Stimulated activated CD8-positive, alpha-beta memory T cell treated with anti-CD3 and anti-CD28 coated beads, Interleukin-12 subunit alpha, Interleukin-12 subunit beta, amount 100 ng/mL, for 24 hours (primary cell): Measurements from ENCODE around the gene SHISAL1.

ENCODE experiments used
- DNase-seq: peaks from one replicate; pipeline ENCODE4 v3.0.0-alpha.2; 2020; ENCODE audit errors: extremely low read depth

Gene SHISAL1

GRCh38 chr22:44342347-44342956 is 29.7 kb upstream of the SHISAL1 start:
- no peak for DNase-seq

- DNase-seq: no peak
Observed at GRCh38 chr22:44341431-44342346, 28.9 kb upstream of the SHISAL1 start.

- DNase-seq: no peak
Observed at GRCh38 chr22:44340271-44341239, 27.8 kb upstream of the SHISAL1 start.

- no peak for DNase-seq
Observed at GRCh38 chr22:44338906-44339305, 26.2 kb upstream of the SHISAL1 start.

GRCh38 chr22:44338177-44338810 is 25.5 kb upstream of the SHISAL1 start:
- DNase-seq: no peak

GRCh38 chr22:44337678-44338004 is 24.9 kb upstream of the SHISAL1 start:
- no peak for DNase-seq

- DNase-seq: no peak
Observed at GRCh38 chr22:44336962-44337677, 24.4 kb upstream of the SHISAL1 start.

GRCh38 chr22:44335903-44336803 is 23.4 kb upstream of the SHISAL1 start:
- DNase-seq: no peak

GRCh38 chr22:44335066-44335839 is 22.5 kb upstream of the SHISAL1 start:
- DNase-seq: no peak

GRCh38 chr22:44333847-44334635 is 21.3 kb upstream of the SHISAL1 start:
- DNase-seq: no peak

GRCh38 chr22:44332946-44333345 is 20.2 kb upstream of the SHISAL1 start:
- no peak for DNase-seq

- DNase-seq: no peak
Observed at GRCh38 chr22:44331881-44332714, 19.3 kb upstream of the SHISAL1 start.

GRCh38 chr22:44330744-44331660 is 18.3 kb upstream of the SHISAL1 start:
- no peak for DNase-seq

GRCh38 chr22:44330188-44330743 is 17.5 kb upstream of the SHISAL1 start:
- no peak for DNase-seq

GRCh38 chr22:44329179-44329796 is 16.5 kb upstream of the SHISAL1 start:
- no peak for DNase-seq

- no peak for DNase-seq
Observed at GRCh38 chr22:44328762-44329161, 16.0 kb upstream of the SHISAL1 start.
